HG03469 (cell line): Measurements from ENCODE around the gene DESI1.
"Not testable (repeated sequence)": the region's sequence is repeated elsewhere in the genome, so short reads cannot be mapped to it uniquely, and the experiment has no call there.

ENCODE experiments used
- ATAC-seq: cut with Tn5 transposase; IDR thresholded peaks from one replicate; pipeline ENCODE4 v1.9.1; 2021; ENCODE audit warnings: mild to moderate bottlenecking, moderate library complexity, moderate number of reproducible peaks; ENCODE audit not compliant: unreplicated experiment

The DESI1 gene

GRCh38 chr22:41562461-41562860, 58.4 kb downstream of the DESI1 start:
- ATAC-seq, result no peak

GRCh38 chr22:41561788-41562187, 59.1 kb downstream of the DESI1 start:
- no peak for ATAC-seq

GRCh38 chr22:41561335-41561734, 59.5 kb downstream of the DESI1 start:
- no peak for ATAC-seq

GRCh38 chr22:41560095-41560471, 60.8 kb downstream of the DESI1 start:
- ATAC-seq, result no peak

- not testable (repeated sequence) for ATAC-seq
Observed at GRCh38 chr22:41558241-41558630, 62.6 kb downstream of the DESI1 start.

GRCh38 chr22:41557401-41558240, 63.2 kb downstream of the DESI1 start:
- ATAC-seq, result no peak

- ATAC-seq, result no peak
Observed at GRCh38 chr22:41556561-41556960, 64.3 kb downstream of the DESI1 start.

- ATAC-seq, result no peak
Observed at GRCh38 chr22:41555325-41555982, 65.4 kb downstream of the DESI1 start.

GRCh38 chr22:41551877-41552582, 68.8 kb downstream of the DESI1 start:
- no peak for ATAC-seq

- no peak for ATAC-seq
Observed at GRCh38 chr22:41550952-41551491, 69.8 kb downstream of the DESI1 start.

- no peak for ATAC-seq
Observed at GRCh38 chr22:41548830-41549211, 72.0 kb downstream of the DESI1 start.
